Upper lobe of left lung (tissue), 4 donors: ENCODE data around the gene LRCH1.

Experiments used
- POLR2AphosphoS5 ChIP-seq, 2 donors: sonication (generic); formaldehyde crosslinking; IDR thresholded peaks; one replicate each; pipeline ENCODE4 v1.5.1; 2017; ENCODE audit warnings: antibody characterized with exemption in 2 of 2
- TF ChIP-seq, protein P1 (sequence below), 6 experiments: fragments of 450-650 bp in 4 of 6; fragments of 200-600 bp in 2 of 6; sonication (generic) in 2 of 6; IDR thresholded peaks; one replicate each; pipeline ENCODE4 v1.5.1; 2016 to 2019; ENCODE audit warnings: antibody characterized with exemption in 6 of 6

- TF ChIP-seq, protein P1, sequence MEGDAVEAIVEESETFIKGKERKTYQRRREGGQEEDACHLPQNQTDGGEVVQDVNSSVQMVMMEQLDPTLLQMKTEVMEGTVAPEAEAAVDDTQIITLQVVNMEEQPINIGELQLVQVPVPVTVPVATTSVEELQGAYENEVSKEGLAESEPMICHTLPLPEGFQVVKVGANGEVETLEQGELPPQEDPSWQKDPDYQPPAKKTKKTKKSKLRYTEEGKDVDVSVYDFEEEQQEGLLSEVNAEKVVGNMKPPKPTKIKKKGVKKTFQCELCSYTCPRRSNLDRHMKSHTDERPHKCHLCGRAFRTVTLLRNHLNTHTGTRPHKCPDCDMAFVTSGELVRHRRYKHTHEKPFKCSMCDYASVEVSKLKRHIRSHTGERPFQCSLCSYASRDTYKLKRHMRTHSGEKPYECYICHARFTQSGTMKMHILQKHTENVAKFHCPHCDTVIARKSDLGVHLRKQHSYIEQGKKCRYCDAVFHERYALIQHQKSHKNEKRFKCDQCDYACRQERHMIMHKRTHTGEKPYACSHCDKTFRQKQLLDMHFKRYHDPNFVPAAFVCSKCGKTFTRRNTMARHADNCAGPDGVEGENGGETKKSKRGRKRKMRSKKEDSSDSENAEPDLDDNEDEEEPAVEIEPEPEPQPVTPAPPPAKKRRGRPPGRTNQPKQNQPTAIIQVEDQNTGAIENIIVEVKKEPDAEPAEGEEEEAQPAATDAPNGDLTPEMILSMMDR (IDR thresholded peaks at IDR 0.05), result no peak
- no peak for TF ChIP-seq POLR2AphosphoS5 (IDR thresholded peaks at IDR 0.05)
Observed at GRCh38 chr13:46594374-46595078, 41.6 kb downstream of the LRCH1 start.
